ENCODE data around the gene CHI3L1. TPM values are rescaled to one million over a fixed set of nuclear protein-coding genes. Genes with fewer than 3 reads are reported as not detected.

Gene CHI3L1
- total RNA-seq, 1 donor from 2014 or later = not detected

GRCh38 chr1:203140743-203141520 lies 45.6 kb downstream of the CHI3L1 start:
- H3K4me1 Mint-ChIP-seq (ENCODE audit: low read depth) = peaks cover 2% of the 10 kb centered on the region
- no peak for DNase-seq (ENCODE audit: low spot score, unreplicated experiment)
- no peak overlapping the region for H3K4me3 Mint-ChIP-seq (ENCODE audit: low read depth)
- peaks cover 13% of the 10 kb centered on the region for H3K27me3 Mint-ChIP-seq
- no peak for TF ChIP-seq CTCF (IDR thresholded peaks at IDR 0.05; ENCODE audit: unreplicated experiment)
- H3K27ac Mint-ChIP-seq = no peak overlapping the region
- no peaks in the 10 kb centered on the region for H3K9me3 Mint-ChIP-seq (ENCODE audit: low read depth)
- no peaks in the 10 kb centered on the region for H3K36me3 Mint-ChIP-seq (ENCODE audit: insufficient read depth)

GRCh38 chr1:203139976-203140475 lies 46.5 kb downstream of the CHI3L1 start:
- no peak for TF ChIP-seq CTCF (IDR thresholded peaks at IDR 0.05; ENCODE audit: unreplicated experiment)
- no peak overlapping the region for H3K27ac Mint-ChIP-seq
- H3K9me3 Mint-ChIP-seq (ENCODE audit: low read depth) = no peaks in the 10 kb centered on the region
- no peaks in the 10 kb centered on the region for H3K36me3 Mint-ChIP-seq (ENCODE audit: insufficient read depth)
- peaks cover 5% of the 10 kb centered on the region for H3K4me1 Mint-ChIP-seq (ENCODE audit: low read depth)
- no peak overlapping the region for H3K4me3 Mint-ChIP-seq (ENCODE audit: low read depth)
- DNase-seq (ENCODE audit: low spot score, unreplicated experiment) = no peak
- H3K27me3 Mint-ChIP-seq = peaks cover 13% of the 10 kb centered on the region

GRCh38 chr1:203138066-203138465 lies 48.4 kb downstream of the CHI3L1 start:
- no peaks in the 10 kb centered on the region for H3K9me3 Mint-ChIP-seq (ENCODE audit: low read depth)
- no peak for DNase-seq (ENCODE audit: low spot score, unreplicated experiment)
- no peaks in the 10 kb centered on the region for H3K36me3 Mint-ChIP-seq (ENCODE audit: insufficient read depth)
- H3K4me1 Mint-ChIP-seq (ENCODE audit: low read depth) = peaks cover 5% of the 10 kb centered on the region
- H3K27ac Mint-ChIP-seq = no peak overlapping the region
- no peak for TF ChIP-seq CTCF (IDR thresholded peaks at IDR 0.05; ENCODE audit: unreplicated experiment)
- H3K27me3 Mint-ChIP-seq = peaks cover 18% of the 10 kb centered on the region
- no peak overlapping the region for H3K4me3 Mint-ChIP-seq (ENCODE audit: low read depth)

GRCh38 chr1:203137324-203137723 lies 49.2 kb downstream of the CHI3L1 start:
- no peaks in the 10 kb centered on the region for H3K9me3 Mint-ChIP-seq (ENCODE audit: low read depth)
- H3K27ac Mint-ChIP-seq = no peak overlapping the region
- peaks cover 18% of the 10 kb centered on the region for H3K27me3 Mint-ChIP-seq

More at GRCh38 chr1:203137324-203137723, 49.2 kb downstream of the CHI3L1 start:
- TF ChIP-seq CTCF (IDR thresholded peaks at IDR 0.05; ENCODE audit: unreplicated experiment) = no peak
- Mint-ChIP-seq H3K4me1 (ENCODE audit: low read depth) (peaks cover 5% of the 10 kb centered on the region), H3K4me3 (ENCODE audit: low read depth) (no peak overlapping the region), H3K36me3 (ENCODE audit: insufficient read depth) (no peaks in the 10 kb centered on the region)
- DNase-seq (ENCODE audit: low spot score, unreplicated experiment) = no peak
